C4-2B (cell line): ENCODE data around the gene CFAP53.

Experiments used
- ZFX ChIP-seq: fragments of 450-650 bp; IDR thresholded peaks from 2 replicates; pipeline ENCODE4 v1.6.1; 2017
- TF ChIP-seq, protein P1 (sequence below): fragments of 450-650 bp; conservative IDR thresholded peaks from 2 replicates; pipeline ENCODE4 v1.5.1; 2017; ENCODE audit warnings: mild to moderate bottlenecking

DNA sequence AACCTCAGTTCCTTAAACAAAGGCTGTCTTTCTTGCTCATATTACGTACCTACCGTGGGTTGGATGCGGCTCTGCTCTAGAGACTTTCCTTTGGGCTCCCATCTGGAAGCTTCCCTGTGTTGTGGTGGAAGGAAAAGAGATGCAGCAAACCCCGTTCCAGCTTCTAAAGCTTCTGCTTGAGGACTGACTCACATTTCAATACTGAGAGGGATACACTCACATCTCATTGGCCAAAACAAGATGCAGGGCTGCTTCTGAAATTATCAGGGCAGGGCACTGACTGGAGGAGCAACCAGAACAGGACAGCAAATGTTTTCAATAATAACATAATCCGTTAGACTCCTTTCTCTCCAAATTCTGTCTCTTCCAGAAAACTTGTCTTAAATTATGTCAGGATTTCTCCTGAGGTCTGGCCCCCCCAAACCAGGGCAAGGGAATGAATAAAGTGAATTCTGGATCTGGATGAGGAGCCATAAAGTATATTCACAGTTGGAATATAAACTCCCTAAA, 66.9 kb downstream of the CFAP53 start:
- TF ChIP-seq, protein P1, sequence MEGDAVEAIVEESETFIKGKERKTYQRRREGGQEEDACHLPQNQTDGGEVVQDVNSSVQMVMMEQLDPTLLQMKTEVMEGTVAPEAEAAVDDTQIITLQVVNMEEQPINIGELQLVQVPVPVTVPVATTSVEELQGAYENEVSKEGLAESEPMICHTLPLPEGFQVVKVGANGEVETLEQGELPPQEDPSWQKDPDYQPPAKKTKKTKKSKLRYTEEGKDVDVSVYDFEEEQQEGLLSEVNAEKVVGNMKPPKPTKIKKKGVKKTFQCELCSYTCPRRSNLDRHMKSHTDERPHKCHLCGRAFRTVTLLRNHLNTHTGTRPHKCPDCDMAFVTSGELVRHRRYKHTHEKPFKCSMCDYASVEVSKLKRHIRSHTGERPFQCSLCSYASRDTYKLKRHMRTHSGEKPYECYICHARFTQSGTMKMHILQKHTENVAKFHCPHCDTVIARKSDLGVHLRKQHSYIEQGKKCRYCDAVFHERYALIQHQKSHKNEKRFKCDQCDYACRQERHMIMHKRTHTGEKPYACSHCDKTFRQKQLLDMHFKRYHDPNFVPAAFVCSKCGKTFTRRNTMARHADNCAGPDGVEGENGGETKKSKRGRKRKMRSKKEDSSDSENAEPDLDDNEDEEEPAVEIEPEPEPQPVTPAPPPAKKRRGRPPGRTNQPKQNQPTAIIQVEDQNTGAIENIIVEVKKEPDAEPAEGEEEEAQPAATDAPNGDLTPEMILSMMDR, result no peak
- TF ChIP-seq ZFX, result no peak
